HepG2 (cell line): ENCODE measurements around the gene TOMM22.

ENCODE experiments used
- ARNT ChIP-seq: fragments of 450-650 bp; IDR thresholded peaks from 2 replicates; pipeline ENCODE4 v1.6.1; 2017
- FOSL1 ChIP-seq: sonication (generic); formaldehyde crosslinking; IDR thresholded peaks from 2 replicates; pipeline ENCODE4 v1.9.0; 2021; ENCODE audit warnings: missing genetic modification reagents, borderline replicate concordance
- GLI4 ChIP-seq: sonication (generic); formaldehyde crosslinking; IDR thresholded peaks from 2 replicates; pipeline ENCODE4 v1.5.1; 2020; ENCODE audit warnings: missing genetic modification reagents, mild to moderate bottlenecking, moderate library complexity, borderline replicate concordance
- MXI1 ChIP-seq: IDR thresholded peaks from 3 replicates; pipeline ENCODE4 v1.6.1; 2012; ENCODE audit warnings: low read depth, low read length, inconsistent platforms, borderline replicate concordance
- POLR2AphosphoS2 ChIP-seq: IDR thresholded peaks from 2 replicates; pipeline ENCODE4 v1.6.1; 2011; ENCODE audit warnings: low read depth, low read length, improper control_type of control experiment
- PPARG ChIP-seq: conservative IDR thresholded peaks from 2 replicates; pipeline ENCODE4 v1.6.1; 2016; ENCODE audit warnings: missing biosample characterization, missing genetic modification reagents
- ZNF350 ChIP-seq: sonication (generic); formaldehyde crosslinking; IDR thresholded peaks from 2 replicates; pipeline ENCODE4 v1.4.0; 2020; ENCODE audit warnings: mild to moderate bottlenecking, low read depth, missing genetic modification reagents, borderline replicate concordance

DNA sequence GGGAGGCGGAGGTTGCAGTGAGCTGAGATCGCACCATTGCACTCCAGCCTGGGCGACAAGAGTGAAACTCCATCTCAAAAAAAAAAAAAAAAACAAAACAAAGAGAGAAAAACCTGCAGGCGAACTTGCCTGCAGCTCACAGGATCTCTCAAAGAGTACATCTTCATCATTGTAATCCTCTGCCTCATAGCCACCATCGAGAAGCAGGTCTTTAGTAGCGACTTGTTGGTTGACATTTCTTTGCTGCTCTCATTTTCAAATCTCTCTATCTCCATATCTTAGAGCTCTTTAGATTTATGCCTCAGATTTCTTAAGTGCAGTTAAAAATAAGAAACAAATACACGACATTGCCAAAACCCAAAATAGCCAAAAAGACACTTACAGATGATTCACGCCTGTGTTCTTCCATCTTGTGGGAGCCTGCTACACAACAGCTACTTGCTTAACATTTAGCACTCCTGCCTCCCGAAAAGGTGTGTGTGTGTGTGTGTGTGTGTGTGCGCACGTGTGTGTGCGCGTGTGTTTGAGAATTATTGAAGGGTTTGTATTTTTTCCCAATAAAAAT is 40.2 kb upstream of the TOMM22 start:
- TF ChIP-seq ZNF350 (CRISPR knock-in tag): no peak
- no peak for TF ChIP-seq MXI1
- no peak for TF ChIP-seq ARNT
- TF ChIP-seq GLI4 (CRISPR knock-in tag): no peak
- no peak for TF ChIP-seq POLR2AphosphoS2
- TF ChIP-seq PPARG (CRISPR knock-in tag): no peak
- TF ChIP-seq FOSL1 (CRISPR knock-in tag): no peak
